T-helper 22 cell (primary cell): ENCODE measurements around the gene USP8.

Source experiments
- DNase-seq: peaks from one replicate; pipeline ENCODE4 v3.0.0-alpha.2; 2020; ENCODE audit warnings: low read depth

Gene USP8

DNA sequence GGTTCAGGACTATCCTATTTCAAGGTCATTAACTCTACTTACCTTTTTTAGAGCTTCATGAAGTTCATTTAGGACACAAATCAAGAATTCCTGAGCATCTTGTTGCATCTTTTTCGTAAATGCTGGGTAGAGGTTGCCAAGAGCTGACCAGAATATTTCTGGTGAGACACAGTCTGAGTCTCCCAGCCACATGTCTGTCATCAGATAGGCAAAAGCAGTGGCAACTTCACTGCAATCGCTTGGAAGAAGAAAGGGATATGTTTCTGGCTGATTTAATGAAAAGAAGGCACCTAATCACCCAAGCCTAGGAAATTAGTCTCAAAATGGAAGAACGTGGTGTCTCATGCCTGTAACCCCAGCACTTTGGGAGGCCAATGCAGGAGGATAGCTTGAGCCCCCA is 119.4 kb downstream of the USP8 start:
- no peak for DNase-seq

- DNase-seq, result no peak
These were observed 120.2 kb downstream of the USP8 start for GRCh38 chr15:50544368-50544767.

- DNase-seq, result no peak
These were observed 122.4 kb downstream of the USP8 start, which contains the start of gene USP50 for GRCh38 chr15:50546566-50546965. Gene USP50, minus strand, starts transcription at chr15:50546666. Its CDS starts 141 bp downstream, at chr15:50546525.

- DNase-seq, result no peak
These were observed 125.1 kb downstream of the USP8 start for GRCh38 chr15:50549326-50549725.

- no peak for DNase-seq
These were observed 128.0 kb downstream of the USP8 start for GRCh38 chr15:50552238-50552637.

- DNase-seq, result no peak
These were observed 132.6 kb downstream of the USP8 start for GRCh38 chr15:50556642-50557371.

DNA sequence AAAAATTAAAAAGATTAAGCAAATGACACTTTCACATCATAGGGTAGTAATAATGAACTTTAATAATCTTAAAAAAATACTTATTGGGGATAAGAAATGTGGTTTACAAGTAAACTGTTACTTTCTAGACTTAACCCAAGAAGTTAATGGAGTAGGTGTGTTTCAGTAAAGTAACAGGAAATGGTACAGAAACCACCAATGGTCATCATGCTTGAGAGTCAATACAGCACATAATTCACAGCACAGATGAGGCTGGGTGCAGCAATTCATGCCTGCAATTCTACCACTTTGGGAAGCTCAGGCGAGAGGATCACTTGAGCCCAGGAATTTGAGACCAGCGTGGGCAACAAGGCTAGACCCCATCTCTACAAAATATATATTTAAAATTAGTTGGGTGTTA is 133.8 kb downstream of the USP8 start:
- no peak for DNase-seq

- DNase-seq, result no peak
These were observed 138.8 kb downstream of the USP8 start for GRCh38 chr15:50562735-50563640.

DNA sequence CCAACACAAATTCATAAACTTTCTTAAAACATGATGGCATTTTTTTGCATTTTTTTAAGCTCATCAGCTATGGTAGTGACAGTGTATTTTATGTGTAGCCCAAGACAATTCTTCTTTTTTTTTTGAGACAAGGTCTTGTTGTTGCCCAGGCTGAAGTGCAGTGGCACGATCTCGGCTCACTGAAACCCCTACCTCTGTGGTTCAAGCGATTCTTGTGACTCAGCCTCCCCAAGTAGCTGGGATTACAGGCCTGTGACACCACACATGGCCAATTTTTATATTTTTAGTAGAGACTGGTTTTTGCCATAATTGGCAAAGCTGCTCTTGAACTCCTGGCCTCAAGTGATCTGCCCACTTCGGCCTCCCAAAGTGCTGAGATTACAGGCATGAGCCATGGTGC is 139.6 kb downstream of the USP8 start:
- no peak for DNase-seq
